ES-I3 (cell line): Measurements from ENCODE around the gene PCLAF.
A peak's percentile ranks its signal among the peaks of the same experiment; 100 is the strongest.
"Not testable (repeated sequence)": the region's sequence is repeated elsewhere in the genome, so short reads cannot be mapped to it uniquely, and the experiment has no call there.

Experiments used
- H3K36me3 ChIP-seq: 2 replicates; pipeline ENCODE4 v1.6.1; 2013; ENCODE audit warnings: mild to moderate bottlenecking, low read length, control low read depth, moderate library complexity; ENCODE audit not compliant: insufficient read depth
- H3K4me1 ChIP-seq: 2 replicates; pipeline ENCODE4 v1.6.1; 2013; ENCODE audit warnings: mild to moderate bottlenecking, control low read depth, low read length; ENCODE audit not compliant: insufficient read depth
- H3K9ac ChIP-seq: 2 replicates; pipeline ENCODE4 v1.6.1; 2013; ENCODE audit warnings: low read depth, mild to moderate bottlenecking, low read length, moderate library complexity
- H3K9me3 ChIP-seq: 2 replicates; pipeline ENCODE4 v1.6.1; 2013; ENCODE audit warnings: mild to moderate bottlenecking, low read length, moderate library complexity; ENCODE audit not compliant: control insufficient read depth, insufficient read depth

The PCLAF gene

GRCh38 chr15:64381000-64381751, at the start of gene PCLAF:
Gene PCLAF (minus strand): TSS chr15:64381441. CDS start chr15:64381371, 70 bp downstream.
- Histone ChIP-seq H3K9me3 (no peaks in the 10 kb centered on the region), H3K9ac (peak within 1 kb of the TSS; percentile 85), H3K36me3 (peaks cover 3% of the 10 kb centered on the region; the same call in 1 of the 2 replicates), H3K4me1 (no peaks in the 10 kb centered on the region)

- H3K36me3 ChIP-seq = 0 out of 2 replicates have a peak, but pooled peaks cover 4% of the 10 kb centered on the region
- H3K9me3 ChIP-seq = no peaks in the 10 kb centered on the region
- H3K9ac ChIP-seq = no peak overlapping the region
- peaks cover 12% of the 10 kb centered on the region for H3K4me1 ChIP-seq
Observed at GRCh38 chr15:64430000-64430735, 48.9 kb upstream of the PCLAF start.

- H3K4me1 ChIP-seq = peaks cover 12% of the 10 kb centered on the region
- H3K36me3 ChIP-seq = 0 out of 2 replicates have a peak, but pooled peaks cover 4% of the 10 kb centered on the region
- no peaks in the 10 kb centered on the region for H3K9me3 ChIP-seq
- H3K9ac ChIP-seq = no peak overlapping the region
Observed at GRCh38 chr15:64429448-64429847, 48.2 kb upstream of the PCLAF start.

GRCh38 chr15:64426845-64427465, 45.7 kb upstream of the PCLAF start:
- Histone ChIP-seq H3K9me3 (no peaks in the 10 kb centered on the region), H3K4me1 (peaks cover 12% of the 10 kb centered on the region), H3K36me3 (peaks cover 8% of the 10 kb centered on the region; the same call in 1 of the 2 replicates), H3K9ac (no peak overlapping the region)

- Histone ChIP-seq H3K4me1 (peaks cover 7% of the 10 kb centered on the region), H3K36me3 (peaks cover 4% of the 10 kb centered on the region; the same call in 1 of the 2 replicates), H3K9ac (no peak overlapping the region), H3K9me3 (no peaks in the 10 kb centered on the region)
Observed at GRCh38 chr15:64425221-64425620, 44.0 kb upstream of the PCLAF start.

GRCh38 chr15:64423970-64424369, 42.7 kb upstream of the PCLAF start:
- Histone ChIP-seq H3K36me3 (peaks cover 4% of the 10 kb centered on the region; the same call in 1 of the 2 replicates), H3K4me1 (no peaks in the 10 kb centered on the region), H3K9me3 (no peaks in the 10 kb centered on the region), H3K9ac (no peak overlapping the region)

- H3K9me3 ChIP-seq = no peaks in the 10 kb centered on the region
- H3K9ac ChIP-seq = no peak overlapping the region
- no peaks in the 10 kb centered on the region for H3K4me1 ChIP-seq
- H3K36me3 ChIP-seq = peaks cover 5% of the 10 kb centered on the region
Observed at GRCh38 chr15:64422697-64423096, 41.5 kb upstream of the PCLAF start.

GRCh38 chr15:64412216-64412615, 31.0 kb upstream of the PCLAF start:
- Histone ChIP-seq H3K9ac (no peak overlapping the region), H3K36me3 (peaks cover 5% of the 10 kb centered on the region; the same call in 1 of the 2 replicates), H3K4me1 (no peaks in the 10 kb centered on the region), H3K9me3 (no peaks in the 10 kb centered on the region)

- Histone ChIP-seq H3K9ac (no peak overlapping the region), H3K9me3 (no peaks in the 10 kb centered on the region), H3K36me3 (peaks cover 9% of the 10 kb centered on the region), H3K4me1 (no peaks in the 10 kb centered on the region)
Observed at GRCh38 chr15:64400583-64400982, 19.3 kb upstream of the PCLAF start.

- no peak overlapping the region for H3K9ac ChIP-seq
- no peaks in the 10 kb centered on the region for H3K4me1 ChIP-seq
- no peaks in the 10 kb centered on the region for H3K9me3 ChIP-seq
- H3K36me3 ChIP-seq = peaks cover 9% of the 10 kb centered on the region
Observed at GRCh38 chr15:64398575-64398974, 17.3 kb upstream of the PCLAF start.

GRCh38 chr15:64396789-64397188, 15.5 kb upstream of the PCLAF start:
- H3K9me3 ChIP-seq = no peaks in the 10 kb centered on the region
- peaks cover 9% of the 10 kb centered on the region for H3K36me3 ChIP-seq

GRCh38 chr15:64392471-64392870, 11.2 kb upstream of the PCLAF start:
- not testable (repeated sequence) for H3K36me3 ChIP-seq, H3K9ac ChIP-seq

More at GRCh38 chr15:64396789-64397188, 15.5 kb upstream of the PCLAF start:
- no peaks in the 10 kb centered on the region for H3K4me1 ChIP-seq
- no peak overlapping the region for H3K9ac ChIP-seq

GRCh38 chr15:64389036-64389435, 7.8 kb upstream of the PCLAF start:
- Histone ChIP-seq H3K9me3 (no peaks in the 10 kb centered on the region), H3K4me1 (no peaks in the 10 kb centered on the region), H3K36me3 (no peaks in the 10 kb centered on the region), H3K9ac (no peak overlapping the region)

More at GRCh38 chr15:64392471-64392870, 11.2 kb upstream of the PCLAF start:
- H3K4me1 ChIP-seq, H3K9me3 ChIP-seq: not testable (repeated sequence)

GRCh38 chr15:64387562-64388168, 6.4 kb upstream of the PCLAF start, which contains the start of gene TRIP4:
Gene TRIP4 (plus strand): TSS chr15:64387836. CDS start chr15:64387864, 28 bp downstream.
- no peaks in the 10 kb centered on the region for H3K36me3 ChIP-seq
- H3K4me1 ChIP-seq = no peaks in the 10 kb centered on the region
- peak within 1 kb of the TSS; percentile 77 for H3K9ac ChIP-seq
- H3K9me3 ChIP-seq = no peaks in the 10 kb centered on the region
